Endothelial cell of umbilical vein (primary cell): ENCODE data around the gene SHPK.

Experiments used
- CTCF ChIP-seq, 2 donors: IDR thresholded peaks; 1 replicate in 1 of 2; 2 replicates in 1 of 2; pipeline ENCODE4 v1.5.1; 2011; ENCODE audit warnings: low read length in 2 of 2, mild to moderate bottlenecking in 2 of 2, moderate library complexity in 2 of 2, control low read depth in 1 of 2, inconsistent platforms in 1 of 2, low read depth in 1 of 2; ENCODE audit not compliant: insufficient read depth in 1 of 2; ENCODE audit errors: extremely low read depth in 1 of 2
- EZH2 ChIP-seq: IDR thresholded peaks from 2 replicates; pipeline ENCODE4 v1.6.1; 2012; ENCODE audit warnings: borderline replicate concordance, low read depth, mild to moderate bottlenecking, moderate library complexity, low read length, inconsistent platforms; ENCODE audit not compliant: severe bottlenecking
- FOS ChIP-seq: IDR thresholded peaks from 2 replicates; pipeline ENCODE4 v1.6.1; 2011; ENCODE audit warnings: mild to moderate bottlenecking, low read length, moderate library complexity, borderline replicate concordance; ENCODE audit not compliant: insufficient read depth
- JUN ChIP-seq: IDR thresholded peaks from 2 replicates; pipeline ENCODE4 v1.6.1; 2011; ENCODE audit warnings: borderline replicate concordance, low read depth; ENCODE audit not compliant: insufficient read length, insufficient read depth
- MAX ChIP-seq: IDR thresholded peaks from 2 replicates; pipeline ENCODE4 v1.6.1; 2011; ENCODE audit not compliant: insufficient read depth, insufficient read length
- POLR2A ChIP-seq: IDR thresholded peaks from 2 replicates; pipeline ENCODE4 v1.6.1; 2012; ENCODE audit warnings: low read depth, mild to moderate bottlenecking, control low read depth, low read length
- POLR2AphosphoS5 ChIP-seq: IDR thresholded peaks from 2 replicates; pipeline ENCODE4 v1.6.1; 2012; ENCODE audit warnings: low read depth, mild to moderate bottlenecking, control low read depth, low read length, moderate library complexity; ENCODE audit not compliant: insufficient read depth

GRCh38 chr17:3598078-3598477 is 38.0 kb downstream of the SHPK start:
- TF ChIP-seq CTCF (IDR thresholded peaks at IDR 0.05; ENCODE audit: extremely low read depth in 1 of 2, insufficient read depth in 1 of 2, low read depth in 1 of 2, low read length in 2 of 2), result no peak
- TF ChIP-seq POLR2A, result no peak
- no peak for TF ChIP-seq POLR2AphosphoS5
- no peak for TF ChIP-seq FOS
- TF ChIP-seq EZH2, result no peak
- TF ChIP-seq JUN, result no peak
- TF ChIP-seq MAX, result no peak
